Ovary (tissue), 9 donors: ENCODE measurements around the gene ARFIP2. TPM values are rescaled to one million over a fixed set of nuclear protein-coding genes. Genes with fewer than 3 reads are reported as not detected.
A peak's percentile ranks its signal among the peaks of the same experiment; 100 is the strongest.

Source experiments
- DNase-seq, 5 donors: peaks; one replicate each; pipeline ENCODE4 v3.0.0-alpha.2; 2019 to 2020
- H3K27ac ChIP-seq, 2 donors: fragments of 200-600 bp; one replicate each; pipeline versions ENCODE4 v1.5.1 to v1.8.0; 2019 to 2022
- H3K27me3 ChIP-seq: fragments of 200-600 bp; one replicate; pipeline ENCODE4 v1.8.0; 2022
- H3K36me3 ChIP-seq: fragments of 200-600 bp; sonication (generic); one replicate; pipeline ENCODE4 v1.5.1; 2019
- H3K4me1 ChIP-seq: one replicate; pipeline ENCODE4 v1.8.1; 2013; ENCODE audit warnings: mild to moderate bottlenecking, moderate library complexity; ENCODE audit not compliant: insufficient read depth
- H3K4me3 ChIP-seq: fragments of 200-600 bp; sonication (generic); one replicate; pipeline ENCODE4 v1.5.1; 2017
- H3K9me3 ChIP-seq, 2 donors: fragments of 200-600 bp in 1 of 2; sonication (generic) in 1 of 2; one replicate each; pipeline versions ENCODE4 v1.5.1 to v1.8.1; 2013 to 2019; ENCODE audit warnings: mild to moderate bottlenecking in 1 of 2, moderate library complexity in 1 of 2
- EP300 ChIP-seq: sonication (generic); formaldehyde crosslinking; IDR thresholded peaks from one replicate; pipeline ENCODE4 v1.6.1; 2017; ENCODE audit warnings: antibody characterized with exemption
- POLR2A ChIP-seq: fragments of 450-650 bp; IDR thresholded peaks from one replicate; pipeline ENCODE4 v1.6.1; 2017; ENCODE audit warnings: antibody characterized with exemption, mild to moderate bottlenecking, moderate library complexity
- WGBS, 3 donors: extraction: QIAGEN DNeasy Blood & Tissue Kit in 1 of 3; methylation state at CpG; one replicate each; pipeline versions ENCODE4 v1.1.5 to v1.1.7; 2013 to 2017; 5-methylcytosine and 5-hydroxymethylcytosine counted together
- intact Hi-C, 4 donors: fragments of 100-400 bp; cut with DNase I; formaldehyde crosslinking; loops; one replicate each; pipeline versions ENCODE4 v1.11.0 to v1.15.1; 2022 to 2023
- polyA plus RNA-seq, 2 donors: library from polyadenylated mRNA; stranded (reverse); fragments of 200-250 nt in 1 of 2; fragments of 350-450 nt in 1 of 2; fragmentation: Illumina TruSeq in 1 of 2; extraction: RNeasy Lipid Tissue Mini Kit (QIAGEN cat#74804) in 1 of 2; gene quantifications; one replicate each; pipeline ENCODE4 v1.2.3, GENCODE V29; 2013 to 2014
- total RNA-seq, 7 donors: library from RNA; depleted of rRNA in 2 of 7; stranded (reverse); fragments of >200 nt in 2 of 7; fragmentation: NEBNext Ultra II Directional in 3 of 7; extraction: Animal tissue kit (Norgen Biotek cat#: 25700) in 3 of 7; gene quantifications; one replicate each; pipeline versions ENCODE4 v1.1.0 to v1.2.4, GENCODE V29; 2016 to 2023
- TF ChIP-seq, protein P1 (sequence below), 3 donors: fragments of 450-650 bp in 2 of 3; fragments of 200-600 bp in 1 of 3; IDR thresholded peaks; one replicate each; pipeline versions ENCODE4 v1.5.1 to v1.8.0; 2016 to 2022; ENCODE audit warnings: antibody characterized with exemption in 3 of 3, mild to moderate bottlenecking in 1 of 3
- donor health status: DM: no; HTN: no; CAD: no; lungs with moderate emphysema.
- donor health status: DM: no; HTN: no; CAD: no.
- donor health status: Bipolar disorder and iron deficiency.
- donor health status: DM: yes; HTN: yes; CAD: no.
- donor health status: DM: no; HTN: no; CAD: no.
- donor health status: DM: yes; HTN: yes; CAD: no.

Gene ARFIP2
- total and polyA plus RNA-seq, 9 donors = 35.8 to 70.4 (median 48.2) TPM

DNA sequence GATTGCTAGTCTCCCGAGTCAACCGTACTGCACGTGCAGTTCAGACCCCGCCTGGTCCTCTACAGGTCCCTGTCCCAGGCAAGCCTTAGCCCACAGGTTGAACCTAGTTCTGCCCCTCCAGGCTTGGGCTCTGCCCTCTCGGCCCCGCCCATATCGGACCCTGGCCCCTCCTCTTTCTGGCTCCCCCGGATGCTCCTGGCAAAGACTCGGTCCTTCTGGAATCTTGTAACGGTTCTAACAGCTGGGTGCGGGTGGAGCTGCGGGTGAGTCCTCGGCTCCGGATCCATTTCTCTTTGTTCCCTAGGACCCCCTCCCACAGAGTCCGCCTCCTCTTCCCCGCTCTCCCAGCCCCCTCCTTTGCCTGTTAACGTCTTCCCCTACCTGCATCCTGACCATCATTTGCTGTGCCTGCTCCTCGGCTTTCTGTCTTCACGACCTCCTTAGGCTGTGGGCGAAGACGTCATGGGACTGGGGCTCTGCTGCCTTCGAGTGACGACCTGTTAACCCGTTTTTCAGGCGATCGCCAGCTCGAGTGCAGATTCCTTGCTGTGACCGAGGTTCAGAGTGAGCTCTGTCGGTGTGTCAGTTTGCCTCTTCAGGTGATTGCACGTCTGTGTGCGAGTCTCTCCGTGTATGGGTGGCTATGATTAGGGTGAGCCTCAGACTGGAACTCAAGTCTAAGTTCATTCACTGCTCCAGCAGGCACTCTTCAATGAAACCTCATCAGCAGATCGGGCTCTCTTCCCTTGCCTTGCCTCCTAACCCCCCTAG, 16.1 kb upstream of the ARFIP2 start, which contains the start of gene DNHD1:
Gene DNHD1 (plus strand): TSS at position 212 of the 771 bp plus-strand sequence. CDS start 936 bp downstream, outside the sequence.
- Histone ChIP-seq H3K9me3 (no peaks in the 10 kb centered on the region), H3K4me1 (peaks cover 7% of the 10 kb centered on the region), H3K27me3 (no peaks in the 10 kb centered on the region), H3K4me3 (peak within 1 kb of the TSS; percentile 30), H3K36me3 (no peaks in the 10 kb centered on the region), H3K27ac (no peak within 1 kb of the TSS)
- WGBS, 3 donors = 22 to 30% (median 27%) methylated on average over 33 of the region's 33 CpGs
- intact Hi-C loops = no loop called here
- TF ChIP-seq, protein P1, sequence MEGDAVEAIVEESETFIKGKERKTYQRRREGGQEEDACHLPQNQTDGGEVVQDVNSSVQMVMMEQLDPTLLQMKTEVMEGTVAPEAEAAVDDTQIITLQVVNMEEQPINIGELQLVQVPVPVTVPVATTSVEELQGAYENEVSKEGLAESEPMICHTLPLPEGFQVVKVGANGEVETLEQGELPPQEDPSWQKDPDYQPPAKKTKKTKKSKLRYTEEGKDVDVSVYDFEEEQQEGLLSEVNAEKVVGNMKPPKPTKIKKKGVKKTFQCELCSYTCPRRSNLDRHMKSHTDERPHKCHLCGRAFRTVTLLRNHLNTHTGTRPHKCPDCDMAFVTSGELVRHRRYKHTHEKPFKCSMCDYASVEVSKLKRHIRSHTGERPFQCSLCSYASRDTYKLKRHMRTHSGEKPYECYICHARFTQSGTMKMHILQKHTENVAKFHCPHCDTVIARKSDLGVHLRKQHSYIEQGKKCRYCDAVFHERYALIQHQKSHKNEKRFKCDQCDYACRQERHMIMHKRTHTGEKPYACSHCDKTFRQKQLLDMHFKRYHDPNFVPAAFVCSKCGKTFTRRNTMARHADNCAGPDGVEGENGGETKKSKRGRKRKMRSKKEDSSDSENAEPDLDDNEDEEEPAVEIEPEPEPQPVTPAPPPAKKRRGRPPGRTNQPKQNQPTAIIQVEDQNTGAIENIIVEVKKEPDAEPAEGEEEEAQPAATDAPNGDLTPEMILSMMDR (IDR thresholded peaks at IDR 0.05) = no peak
- TF ChIP-seq POLR2A = no peak
- TF ChIP-seq EP300 = no peak
- peak in 4 of 5 donors; percentile 48 to 68 (median 57) for DNase-seq

DNA sequence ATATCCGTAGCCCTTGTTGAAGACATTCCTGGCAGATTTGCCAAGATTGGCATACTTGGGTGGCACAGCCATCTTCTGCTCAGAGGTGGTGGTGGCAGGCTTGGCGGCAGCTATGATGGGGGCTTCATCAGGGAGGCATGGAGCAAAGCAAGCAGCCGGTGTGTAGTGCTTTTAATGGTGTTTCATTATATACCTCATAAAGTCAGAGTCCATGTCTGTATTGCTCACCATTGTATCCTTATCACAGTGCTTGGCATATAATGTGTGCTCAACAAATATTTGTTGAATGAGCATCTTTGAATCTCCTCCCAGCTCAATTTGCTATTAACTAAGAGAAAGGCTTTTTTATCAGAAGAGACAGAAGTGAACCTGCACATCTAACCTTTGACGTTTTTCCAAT, 8.2 kb upstream of the ARFIP2 start:
- H3K36me3 ChIP-seq = no peaks in the 10 kb centered on the region
- no peaks in the 10 kb centered on the region for H3K27me3 ChIP-seq
- TF ChIP-seq, protein P1 (IDR thresholded peaks at IDR 0.05) = no peak
- TF ChIP-seq POLR2A (no peak), EP300 (no peak)
- H3K27ac ChIP-seq = no peak overlapping the region
- H3K9me3 ChIP-seq = no peaks in the 10 kb centered on the region
- intact Hi-C loops = no loop called here
- DNase-seq = no peak
- no peaks in the 10 kb centered on the region for H3K4me1 ChIP-seq
- WGBS, 3 donors = 82 to 90% (median 87%) methylated on average over 4 of the region's 4 CpGs
- no peak overlapping the region for H3K4me3 ChIP-seq

DNA sequence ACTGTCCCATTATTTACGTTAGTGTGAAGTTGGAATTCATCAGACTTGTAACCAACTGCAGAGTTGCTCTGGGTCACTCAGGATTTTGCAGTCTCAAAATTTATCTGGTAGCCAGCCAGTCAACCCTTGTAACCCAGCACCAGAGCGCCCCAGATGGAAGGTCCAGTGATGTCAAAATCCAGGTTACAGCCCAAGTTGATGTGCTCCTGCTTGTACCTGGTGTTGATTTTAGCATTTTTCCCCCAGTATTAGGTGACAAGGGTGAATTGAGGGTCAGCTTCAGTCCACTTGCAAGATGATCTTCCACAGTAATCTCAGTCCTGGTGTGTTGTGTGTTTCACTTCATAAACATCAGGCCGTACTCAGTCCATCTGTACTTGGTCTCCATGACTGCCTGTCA, 7.7 kb upstream of the ARFIP2 start:
- Histone ChIP-seq H3K36me3 (no peaks in the 10 kb centered on the region), H3K4me1 (no peaks in the 10 kb centered on the region), H3K4me3 (no peak overlapping the region), H3K27me3 (no peaks in the 10 kb centered on the region), H3K9me3 (no peaks in the 10 kb centered on the region), H3K27ac (no peak overlapping the region)
- DNase-seq = no peak
- intact Hi-C loops = no loop called here
- 89 to 95% (median 92%) methylated on average over 3 of the region's 3 CpGs for WGBS, 3 donors
- no peak for TF ChIP-seq EP300
- no peak for TF ChIP-seq POLR2A
- TF ChIP-seq, protein P1 (IDR thresholded peaks at IDR 0.05) = no peak

DNA sequence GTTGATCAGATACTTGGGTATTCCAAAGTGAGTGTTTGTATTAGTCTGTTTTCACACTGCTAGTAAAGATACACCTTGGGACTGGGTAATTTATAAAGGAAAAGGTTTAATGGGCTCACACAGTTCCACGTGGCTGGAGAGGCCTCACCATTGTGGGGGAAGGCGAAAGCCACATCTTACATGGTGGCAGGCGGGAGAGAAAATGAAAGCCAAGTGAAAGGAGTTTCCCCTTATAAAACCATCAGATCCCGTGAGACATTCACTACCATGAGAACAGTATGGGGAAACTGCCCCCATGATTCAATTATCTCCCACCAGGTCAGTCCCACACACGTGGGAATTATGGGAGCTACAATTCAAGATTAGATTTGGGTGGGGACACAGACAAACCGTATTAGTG, 7.2 kb upstream of the ARFIP2 start:
- H3K27ac ChIP-seq = no peak overlapping the region
- no peaks in the 10 kb centered on the region for H3K36me3 ChIP-seq
- no peaks in the 10 kb centered on the region for H3K27me3 ChIP-seq
- TF ChIP-seq POLR2A (no peak), EP300 (no peak)
- TF ChIP-seq, protein P1 (IDR thresholded peaks at IDR 0.05) = no peak
- intact Hi-C loops = no loop called here
- H3K4me1 ChIP-seq = no peaks in the 10 kb centered on the region
- no peak overlapping the region for H3K4me3 ChIP-seq
- no peak for DNase-seq
- H3K9me3 ChIP-seq = no peaks in the 10 kb centered on the region
- 83 to 89% (median 88%) methylated on average over 6 of the region's 6 CpGs for WGBS, 3 donors
